Progenitor cell of endocrine pancreas (in vitro differentiated cells): ENCODE measurements around the gene VARS1. TPM values are rescaled to one million over a fixed set of nuclear protein-coding genes. Genes with fewer than 3 reads are reported as not detected.

Source experiments
- DNase-seq: peaks from one replicate; pipeline ENCODE4 v3.0.0; 2021; ENCODE audit warnings: low spot score; ENCODE audit not compliant: unreplicated experiment
- H3K27ac Mint-ChIP-seq: 2 replicates; pipeline ENCODE4 v1.8.0; 2021; ENCODE audit warnings: mild to moderate bottlenecking, moderate library complexity, mixed read lengths
- H3K27me3 Mint-ChIP-seq: 2 replicates; pipeline ENCODE4 v1.8.0; 2021; ENCODE audit warnings: mixed read lengths
- H3K36me3 Mint-ChIP-seq: 2 replicates; pipeline ENCODE4 v1.8.0; 2022; ENCODE audit warnings: mixed read lengths; ENCODE audit not compliant: insufficient read depth
- H3K4me1 Mint-ChIP-seq: 2 replicates; pipeline ENCODE4 v1.8.0; 2021; ENCODE audit warnings: low read depth, mixed read lengths
- H3K4me3 Mint-ChIP-seq: 2 replicates; pipeline ENCODE4 v1.8.0; 2021; ENCODE audit warnings: low read depth, mild to moderate bottlenecking, moderate library complexity, mixed read lengths
- H3K9me3 Mint-ChIP-seq: 2 replicates; pipeline ENCODE4 v1.8.0; 2021; ENCODE audit warnings: low read depth, mixed read lengths
- total RNA-seq: library from RNA; stranded (reverse); gene quantifications from 2 replicates; pipeline ENCODE4 v1.2.1, GENCODE V29; 2021
- TF ChIP-seq, protein P1 (sequence below): fragments of 200-600 bp; sonication (generic); IDR thresholded peaks from one replicate; pipeline ENCODE4 v1.5.0; 2021; ENCODE audit warnings: antibody characterized with exemption, mild to moderate bottlenecking; ENCODE audit not compliant: unreplicated experiment

The VARS1 gene
- total RNA-seq, 1 donor from 2014 or later, result 85.6 TPM

DNA sequence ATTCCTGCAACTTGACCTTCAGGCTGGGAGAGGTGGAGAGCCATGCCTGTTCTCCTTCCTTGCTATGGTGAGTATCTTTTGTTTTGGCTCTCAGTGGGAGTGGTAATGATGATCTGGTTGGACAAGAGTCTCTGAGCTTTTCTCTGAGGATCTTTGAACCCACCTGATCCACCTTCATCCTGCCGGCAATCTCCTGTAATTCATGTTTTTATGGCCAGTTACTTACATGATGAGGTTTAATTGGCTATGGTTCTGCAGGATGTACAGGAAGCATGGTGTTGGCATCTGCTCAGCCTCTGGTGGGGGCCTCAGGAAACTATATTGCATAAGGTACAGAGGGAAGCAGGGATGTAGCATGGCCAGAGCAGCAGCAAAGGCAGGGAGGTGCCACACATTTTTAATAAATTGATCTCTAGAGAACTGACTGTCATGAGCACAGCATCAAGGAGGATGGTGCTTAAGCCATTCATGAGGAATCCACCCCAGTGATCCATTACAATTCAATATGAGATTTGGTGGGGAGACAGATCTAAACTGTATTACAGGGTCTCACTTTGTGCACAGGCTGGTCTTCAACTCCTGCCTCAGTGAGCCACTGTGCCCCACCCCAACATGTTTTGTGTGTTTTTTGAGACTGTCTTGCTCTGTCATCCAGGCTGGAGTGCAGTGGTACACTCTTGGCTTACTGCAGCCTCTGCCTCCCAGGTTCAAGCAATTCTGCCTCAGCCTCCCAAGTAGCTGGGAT, 42.0 kb upstream of the VARS1 start:
- H3K36me3 Mint-ChIP-seq, result peaks cover 35% of the 10 kb centered on the region
- TF ChIP-seq, protein P1, sequence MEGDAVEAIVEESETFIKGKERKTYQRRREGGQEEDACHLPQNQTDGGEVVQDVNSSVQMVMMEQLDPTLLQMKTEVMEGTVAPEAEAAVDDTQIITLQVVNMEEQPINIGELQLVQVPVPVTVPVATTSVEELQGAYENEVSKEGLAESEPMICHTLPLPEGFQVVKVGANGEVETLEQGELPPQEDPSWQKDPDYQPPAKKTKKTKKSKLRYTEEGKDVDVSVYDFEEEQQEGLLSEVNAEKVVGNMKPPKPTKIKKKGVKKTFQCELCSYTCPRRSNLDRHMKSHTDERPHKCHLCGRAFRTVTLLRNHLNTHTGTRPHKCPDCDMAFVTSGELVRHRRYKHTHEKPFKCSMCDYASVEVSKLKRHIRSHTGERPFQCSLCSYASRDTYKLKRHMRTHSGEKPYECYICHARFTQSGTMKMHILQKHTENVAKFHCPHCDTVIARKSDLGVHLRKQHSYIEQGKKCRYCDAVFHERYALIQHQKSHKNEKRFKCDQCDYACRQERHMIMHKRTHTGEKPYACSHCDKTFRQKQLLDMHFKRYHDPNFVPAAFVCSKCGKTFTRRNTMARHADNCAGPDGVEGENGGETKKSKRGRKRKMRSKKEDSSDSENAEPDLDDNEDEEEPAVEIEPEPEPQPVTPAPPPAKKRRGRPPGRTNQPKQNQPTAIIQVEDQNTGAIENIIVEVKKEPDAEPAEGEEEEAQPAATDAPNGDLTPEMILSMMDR, result no peak

DNA sequence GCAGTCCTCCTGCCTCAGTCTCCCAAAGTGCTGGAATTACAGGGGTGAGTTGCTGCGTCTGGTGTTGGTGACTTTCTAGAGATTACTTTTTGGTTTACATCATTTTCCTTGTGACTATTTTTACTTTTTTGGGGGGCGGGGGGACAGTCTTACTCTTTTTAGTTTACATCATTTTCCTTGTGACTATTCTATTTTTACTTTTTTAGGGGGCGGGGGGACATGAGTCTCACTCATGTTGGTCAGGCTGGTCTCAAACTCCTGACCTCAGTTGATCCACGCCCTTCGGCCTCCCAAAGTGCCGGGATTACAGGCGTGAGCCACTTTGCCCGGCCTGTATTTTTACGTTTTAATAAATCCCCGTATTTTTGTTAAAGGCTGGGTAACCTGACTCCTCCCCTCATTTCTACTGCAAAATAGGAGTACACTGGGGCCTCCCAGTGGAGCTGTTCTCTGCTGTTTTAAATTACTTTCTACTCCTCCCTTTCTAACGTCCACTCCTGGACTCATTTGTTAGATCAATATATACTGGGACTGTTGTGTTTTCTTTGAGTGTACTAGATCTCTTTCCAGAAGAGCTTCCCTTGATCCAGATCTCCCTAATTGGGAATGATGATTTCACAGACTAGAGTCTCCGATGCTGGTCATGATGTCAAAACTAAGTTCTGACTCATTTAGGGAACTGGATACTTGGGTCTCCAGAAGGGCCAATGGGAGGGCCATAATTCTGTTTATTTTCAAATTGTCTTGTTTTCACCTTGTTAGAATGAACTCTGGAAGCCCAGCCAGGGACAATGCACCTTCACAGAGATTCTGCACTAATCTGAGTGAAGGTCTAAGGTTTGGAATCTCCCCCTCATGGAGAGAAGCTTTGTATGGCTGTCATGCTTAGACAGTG, 41.2 kb upstream of the VARS1 start:
- no peaks in the 10 kb centered on the region for H3K9me3 Mint-ChIP-seq
- TF ChIP-seq, protein P1, result no peak
- H3K27ac Mint-ChIP-seq, result peak overlapping the region; percentile 100
- no peak for DNase-seq
- peak overlapping the region; percentile 99 for H3K4me3 Mint-ChIP-seq
- no peaks in the 10 kb centered on the region for H3K27me3 Mint-ChIP-seq
- peaks cover 33% of the 10 kb centered on the region for H3K36me3 Mint-ChIP-seq
- H3K4me1 Mint-ChIP-seq, result peaks cover 31% of the 10 kb centered on the region

More for the DNA sequence above, 42.0 kb upstream of the VARS1 start:
- Mint-ChIP-seq H3K27ac (peak overlapping the region; percentile 100), H3K9me3 (no peaks in the 10 kb centered on the region), H3K4me1 (peaks cover 31% of the 10 kb centered on the region), H3K4me3 (peak overlapping the region; percentile 99), H3K27me3 (no peaks in the 10 kb centered on the region)
- no peak for DNase-seq

DNA sequence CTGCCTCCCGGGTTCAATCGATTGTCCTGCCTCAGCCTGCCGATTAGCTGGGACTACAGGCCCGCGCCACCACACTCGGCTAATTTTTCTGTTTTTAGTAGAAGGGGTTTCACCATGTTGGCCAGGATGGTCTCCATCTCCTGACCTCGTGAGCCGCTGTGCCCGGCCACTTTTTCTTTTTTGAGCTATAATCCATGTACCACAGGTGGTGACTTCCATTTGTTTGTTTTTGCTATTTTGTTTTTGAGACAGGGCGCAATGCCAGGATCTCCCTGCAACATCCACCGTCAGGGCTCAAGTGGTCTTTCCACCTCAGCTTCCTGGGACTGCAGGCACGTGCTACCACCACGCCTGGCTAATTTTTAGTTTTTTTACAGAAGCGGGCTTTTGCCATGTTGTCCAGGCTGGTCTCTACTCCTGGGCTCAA, 40.5 kb upstream of the VARS1 start:
- H3K27me3 Mint-ChIP-seq, result no peaks in the 10 kb centered on the region
- no peaks in the 10 kb centered on the region for H3K9me3 Mint-ChIP-seq
- DNase-seq, result no peak
- H3K27ac Mint-ChIP-seq, result peak overlapping the region; percentile 100
- peaks cover 31% of the 10 kb centered on the region for H3K4me1 Mint-ChIP-seq
- H3K4me3 Mint-ChIP-seq, result peak overlapping the region; percentile 99
- peaks cover 31% of the 10 kb centered on the region for H3K36me3 Mint-ChIP-seq
- TF ChIP-seq, protein P1, result no peak

DNA sequence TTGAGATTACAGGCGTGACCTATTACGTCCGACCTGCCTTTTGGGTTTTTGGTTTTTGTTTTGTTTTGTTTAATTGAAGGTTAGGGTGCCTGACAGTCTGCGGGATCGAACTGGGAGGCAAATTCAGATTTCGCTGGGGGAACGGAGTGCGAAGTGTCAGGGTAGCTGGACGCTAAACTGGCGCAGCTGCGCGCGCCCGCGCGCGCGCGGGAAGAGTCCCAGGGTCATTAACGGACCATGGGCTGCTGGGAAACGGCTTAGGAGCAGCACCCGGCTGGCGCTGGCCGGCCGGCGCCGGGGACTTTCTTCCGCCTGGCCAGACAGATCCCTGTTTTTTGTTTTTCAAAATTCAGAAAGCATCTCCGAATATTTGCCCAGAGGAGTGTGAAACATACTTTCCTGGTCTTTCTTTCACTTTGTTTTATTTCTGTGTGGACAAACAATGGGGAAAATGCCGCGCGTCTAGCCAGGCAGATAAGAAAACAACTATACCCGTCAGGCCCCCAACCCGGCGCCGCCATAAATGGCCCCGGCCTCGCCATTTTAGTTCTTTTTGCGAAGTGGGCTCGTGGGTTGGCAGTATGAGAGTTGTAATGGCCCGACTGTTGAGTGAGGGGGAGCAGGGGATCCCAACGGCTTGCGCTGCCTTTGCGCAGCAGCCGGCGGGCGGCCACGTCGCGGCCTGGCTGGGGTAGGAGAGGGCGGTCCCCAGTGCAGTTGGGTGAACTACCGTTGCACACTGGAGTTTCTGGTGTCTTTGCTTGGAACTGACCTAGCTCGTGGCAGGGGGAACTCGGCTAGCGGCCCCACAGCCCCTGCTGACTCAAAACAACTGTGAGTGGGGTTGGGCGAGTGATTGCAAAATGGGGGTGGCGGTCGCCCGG, 39.1 kb upstream of the VARS1 start:
- Mint-ChIP-seq H3K9me3 (no peaks in the 10 kb centered on the region), H3K36me3 (peaks cover 23% of the 10 kb centered on the region), H3K27me3 (no peaks in the 10 kb centered on the region), H3K27ac (peak overlapping the region; percentile 100), H3K4me3 (peak overlapping the region; percentile 99), H3K4me1 (peaks cover 37% of the 10 kb centered on the region)
- TF ChIP-seq, protein P1, result no peak
- peak; percentile 68 for DNase-seq
